Mucosa of gallbladder (tissue), 1 donor: ENCODE results near the gene DPP4. TPM values are rescaled to one million over a fixed set of nuclear protein-coding genes. Genes with fewer than 3 reads are reported as not detected.

Experiments used
- DNase-seq: peaks from one replicate; pipeline ENCODE4 v3.0.0-alpha.2; 2020; ENCODE audit warnings: low spot score
- total RNA-seq: library from RNA; stranded (reverse); gene quantifications from one replicate; pipeline ENCODE4 v1.2.1, GENCODE V29; 2021
- donor health status: DM: no; HTN: no; CAD: no.

DPP4 gene
- total RNA-seq = 28.1 TPM

DNA sequence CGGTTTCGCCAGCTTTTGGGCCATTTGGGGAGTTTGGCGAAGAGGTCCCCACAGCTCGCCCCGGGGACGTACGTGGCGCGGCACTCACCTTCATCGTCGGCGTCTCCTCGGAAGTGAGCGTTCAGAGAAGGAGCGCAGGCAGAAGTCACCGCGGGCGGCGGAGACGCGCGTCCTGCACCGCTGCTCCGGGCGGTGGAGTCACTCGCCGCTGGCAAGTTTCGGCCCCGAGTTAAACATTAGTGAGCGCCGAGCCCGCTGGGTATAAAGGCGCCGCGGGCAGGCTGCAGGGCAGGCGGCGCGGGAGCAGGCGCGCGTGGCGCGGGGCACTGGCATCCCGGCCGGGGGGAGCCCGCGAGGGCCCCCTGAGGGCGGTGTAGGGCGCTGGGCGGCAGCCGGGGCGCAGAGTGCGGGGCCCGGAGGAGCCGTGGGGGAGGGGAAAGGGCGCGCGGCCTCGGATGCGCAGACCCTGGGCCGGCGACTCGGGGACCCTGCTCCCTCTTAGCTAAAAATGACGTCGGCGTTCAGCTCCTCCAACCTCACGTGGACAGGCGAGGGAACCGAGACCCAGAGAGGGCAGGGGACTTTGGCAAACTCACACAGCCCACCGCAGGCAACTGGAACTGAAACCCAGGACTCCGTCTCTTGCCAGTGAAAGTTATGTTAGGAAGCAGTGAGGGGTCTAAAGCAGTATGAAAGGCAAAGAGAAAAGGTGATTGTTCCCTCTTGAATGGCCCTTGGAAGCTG is at the start of gene DPP4:
Gene DPP4 (minus strand): TSS at position 328 of the 744 bp plus-strand sequence. CDS start 234 bp downstream, at position 94.
- peak; percentile 70 for DNase-seq

DNA sequence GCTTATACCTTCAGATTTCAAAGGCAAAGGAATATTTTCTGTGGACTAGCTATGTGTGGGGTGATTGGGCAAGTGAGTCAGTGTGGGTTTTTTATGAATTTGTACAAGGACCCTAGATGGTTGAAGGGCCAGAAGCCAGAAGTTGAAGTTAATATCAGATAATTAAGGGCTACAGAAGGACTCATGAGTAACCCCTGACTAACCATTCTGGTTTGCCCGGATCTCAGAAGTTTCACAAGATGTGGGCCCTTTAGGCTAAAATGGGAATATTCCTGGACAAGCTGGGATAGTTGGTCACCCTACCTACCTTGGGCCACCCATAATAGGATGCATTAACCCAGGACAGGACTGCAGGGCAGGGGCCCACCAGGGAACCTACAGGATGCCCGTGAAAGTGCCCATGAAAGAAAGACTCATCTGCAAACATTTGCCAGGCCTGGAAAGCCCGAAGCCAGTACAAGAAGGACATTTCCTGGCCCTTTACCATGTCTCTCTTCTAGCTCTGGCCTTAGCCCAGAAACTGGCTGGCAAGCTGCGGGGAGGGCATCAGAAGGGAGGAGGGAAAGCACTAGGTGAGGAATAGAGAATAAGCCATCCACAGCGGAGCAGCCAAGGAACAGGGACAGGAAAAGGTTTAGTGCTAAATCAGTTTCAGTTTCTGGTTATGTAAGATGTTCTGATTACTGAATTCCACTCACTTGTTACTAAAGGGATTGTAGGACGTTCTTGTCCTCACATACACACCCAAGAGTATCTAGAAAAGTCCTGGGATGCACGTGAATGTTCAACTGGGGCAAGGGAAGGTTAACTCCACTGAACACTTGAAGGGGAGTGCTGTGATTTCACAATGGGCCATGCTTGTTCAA is 44.4 kb upstream of the DPP4 start:
- DNase-seq = no peak

DNA sequence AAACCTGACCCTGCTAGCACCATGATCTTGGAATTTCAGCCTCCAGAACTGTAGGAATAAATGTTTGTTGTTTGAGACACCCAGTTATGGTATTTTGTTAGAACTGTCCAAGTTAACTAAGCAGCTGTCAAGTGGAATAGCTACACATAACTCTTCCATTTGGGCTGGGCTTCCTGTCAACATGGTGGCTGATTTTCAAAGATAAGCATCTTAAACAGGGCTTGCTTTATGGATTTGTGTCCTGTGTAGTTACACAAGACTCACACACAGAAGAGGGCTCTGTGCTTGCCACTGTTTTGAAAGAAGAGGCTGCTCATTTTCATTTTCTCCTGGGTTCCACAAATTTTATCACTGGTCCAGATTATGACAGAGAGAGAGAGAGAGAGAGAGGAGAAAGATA is 42.3 kb upstream of the DPP4 start:
- DNase-seq = no peak

GRCh38 chr2:162115076-162115475 is 41.1 kb upstream of the DPP4 start:
- DNase-seq = no peak

DNA sequence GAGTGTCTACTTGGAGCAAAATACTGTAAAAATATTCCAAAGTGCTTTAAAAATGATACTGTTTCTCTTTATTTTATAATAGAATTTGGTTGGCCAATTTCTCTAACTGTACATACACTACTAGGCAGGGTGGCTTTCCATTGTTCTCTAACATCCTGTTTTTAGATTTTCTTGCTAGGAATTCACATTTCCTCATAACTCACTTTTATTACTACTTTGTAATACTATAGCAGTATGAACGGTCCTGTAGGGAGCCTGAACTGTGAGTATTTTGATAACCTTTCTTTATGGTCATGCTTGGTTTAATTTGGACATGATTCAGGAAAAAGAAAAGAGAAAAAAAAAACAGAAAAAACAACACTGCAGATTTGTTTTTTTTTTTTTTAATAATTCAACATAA is 40.3 kb upstream of the DPP4 start:
- DNase-seq = no peak

GRCh38 chr2:162113776-162114168 is 39.8 kb upstream of the DPP4 start:
- peak; percentile 21 for DNase-seq

DNA sequence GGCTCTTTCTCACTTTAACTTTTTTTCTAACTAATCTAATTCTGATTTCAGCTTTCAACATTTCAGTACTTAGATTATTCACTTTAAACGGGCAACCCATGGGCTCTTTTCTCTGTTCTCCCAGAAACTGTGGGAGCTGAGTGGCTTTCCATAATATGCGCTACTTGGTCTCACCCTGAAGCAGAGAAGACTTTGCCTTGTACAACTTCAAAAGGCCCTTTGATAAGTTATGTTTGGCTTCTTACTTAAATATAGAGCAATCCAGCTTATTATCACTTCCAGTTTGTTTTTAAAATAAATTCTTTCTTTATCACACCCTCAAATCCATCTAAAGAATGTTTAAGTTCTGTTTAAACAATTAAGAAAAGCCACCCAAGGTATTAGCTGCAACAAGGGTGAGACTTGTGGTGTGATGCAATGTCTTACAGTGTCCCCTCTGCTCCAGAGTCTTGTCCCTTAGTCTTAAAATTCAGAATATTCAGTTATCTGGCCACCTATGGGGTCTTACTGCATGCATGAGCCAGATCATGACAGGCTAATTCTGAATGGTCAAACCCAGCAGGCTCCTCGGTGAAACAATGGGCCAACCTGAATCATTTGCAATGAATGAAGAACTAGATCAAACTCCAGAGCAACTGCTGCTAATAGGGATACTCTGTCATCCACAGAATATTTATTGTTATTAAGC is 39.2 kb upstream of the DPP4 start:
- DNase-seq = no peak

DNA sequence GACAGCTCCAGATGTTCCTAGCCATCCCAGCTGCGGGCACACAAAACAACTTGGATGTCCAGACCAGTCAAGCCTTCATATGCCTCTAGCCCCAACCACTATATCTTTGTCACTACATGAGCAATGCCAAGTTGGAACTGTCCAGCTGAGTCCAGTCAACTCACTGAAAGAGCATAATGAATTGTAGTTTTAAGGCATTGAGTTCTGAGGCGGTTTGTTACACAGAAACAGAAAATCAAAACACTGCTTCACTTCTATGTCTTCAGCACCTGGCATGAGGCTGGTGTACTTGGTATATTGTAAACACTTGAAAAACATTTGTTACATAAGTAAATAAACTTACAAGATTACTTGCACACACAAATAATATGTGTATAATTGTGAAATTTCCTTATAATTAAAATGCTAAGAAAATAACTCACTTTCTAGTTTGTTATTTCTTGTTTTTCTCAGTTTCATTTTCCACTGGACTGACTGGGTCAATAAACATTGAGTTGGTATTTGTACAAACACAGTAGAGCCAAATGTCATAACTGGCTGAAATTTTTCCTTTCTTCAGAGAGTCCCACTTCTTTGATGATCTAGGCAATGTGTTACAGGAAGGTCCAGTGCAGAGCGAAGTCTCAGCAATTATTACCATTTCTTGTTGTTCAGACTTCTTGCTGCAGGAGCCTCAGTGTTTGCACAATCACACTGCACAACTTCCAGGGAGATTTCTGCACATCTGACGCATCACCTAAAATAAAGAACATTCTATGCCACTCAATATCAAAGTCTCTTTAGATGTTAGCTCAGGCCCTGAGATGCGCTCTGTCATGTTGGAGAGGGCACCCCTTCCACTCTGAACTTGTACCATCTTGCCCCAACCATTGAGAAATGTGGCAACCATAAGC is 38.2 kb upstream of the DPP4 start:
- no peak for DNase-seq

GRCh38 chr2:162107361-162107901 is 33.4 kb upstream of the DPP4 start:
- no peak for DNase-seq

GRCh38 chr2:162106746-162107145 is 32.7 kb upstream of the DPP4 start:
- DNase-seq = no peak

DNA sequence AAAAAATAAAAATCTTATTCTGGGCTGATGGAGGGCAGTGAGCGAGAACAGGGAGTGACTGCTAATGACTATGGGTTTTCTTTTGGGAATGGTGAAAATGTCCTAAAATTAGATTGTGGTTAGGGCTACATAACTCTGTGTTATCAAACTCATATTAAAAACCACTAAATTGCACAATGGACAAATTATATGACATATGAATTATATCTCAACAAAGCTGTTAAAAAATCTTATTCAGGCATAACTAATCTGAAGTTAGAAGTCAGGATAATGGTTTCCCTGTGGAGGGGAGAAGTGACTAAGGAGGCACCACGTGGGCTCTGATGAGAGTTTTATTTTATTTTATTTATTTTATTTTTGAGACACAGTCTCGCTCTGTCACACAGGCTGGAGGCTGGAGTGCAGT is 32.1 kb upstream of the DPP4 start:
- no peak for DNase-seq

DNA sequence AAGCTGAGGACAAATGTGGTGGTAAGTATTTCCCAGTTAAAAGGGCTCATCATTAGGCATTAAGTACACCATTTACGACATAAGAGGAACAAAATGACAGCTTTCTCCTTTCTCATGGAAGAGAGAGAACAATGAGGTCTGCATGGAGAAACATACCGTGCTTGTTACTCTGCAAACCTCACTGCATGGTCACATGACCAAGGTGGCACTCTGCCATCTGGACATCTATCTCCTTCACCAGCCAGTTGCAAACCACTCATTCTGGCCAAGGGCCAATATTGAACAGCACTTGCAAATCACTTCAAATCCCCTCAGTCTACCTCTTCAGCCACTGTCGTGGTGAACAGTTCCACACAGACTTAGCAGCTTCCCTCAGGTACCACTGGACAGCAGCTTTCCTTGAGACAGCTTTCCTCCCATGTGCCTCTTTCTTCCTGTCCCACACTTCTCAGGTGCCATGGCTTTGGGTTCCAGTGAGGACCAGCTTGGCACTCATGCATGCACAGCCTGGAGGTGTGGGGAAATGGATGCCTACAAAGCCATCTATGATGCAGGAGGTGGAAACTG is 29.5 kb upstream of the DPP4 start:
- DNase-seq = peak; percentile 45

- no peak for DNase-seq
These were observed 26.6 kb upstream of the DPP4 start for GRCh38 chr2:162100579-162100978.

DNA sequence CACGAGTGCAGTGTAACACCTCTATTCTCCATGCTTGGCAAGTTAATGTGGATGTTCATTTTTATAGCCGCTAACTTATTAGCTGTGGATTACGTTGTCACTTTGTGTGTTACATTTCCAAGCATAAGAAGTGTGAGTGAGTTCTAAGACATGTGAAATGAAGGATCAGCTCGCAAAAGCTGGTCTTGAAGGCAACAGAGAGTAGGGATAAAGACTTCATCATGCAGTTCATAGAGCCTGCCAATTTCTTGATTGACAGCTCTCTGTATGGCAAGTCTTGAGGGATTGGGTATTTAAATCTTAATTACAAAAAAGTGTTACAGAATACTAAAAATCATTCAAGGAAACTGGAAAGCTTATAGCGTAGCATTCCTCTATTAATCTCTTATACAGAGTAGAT is 25.8 kb upstream of the DPP4 start:
- no peak for DNase-seq

- no peak for DNase-seq
These were observed 18.9 kb upstream of the DPP4 start for GRCh38 chr2:162092658-162093556.

DNA sequence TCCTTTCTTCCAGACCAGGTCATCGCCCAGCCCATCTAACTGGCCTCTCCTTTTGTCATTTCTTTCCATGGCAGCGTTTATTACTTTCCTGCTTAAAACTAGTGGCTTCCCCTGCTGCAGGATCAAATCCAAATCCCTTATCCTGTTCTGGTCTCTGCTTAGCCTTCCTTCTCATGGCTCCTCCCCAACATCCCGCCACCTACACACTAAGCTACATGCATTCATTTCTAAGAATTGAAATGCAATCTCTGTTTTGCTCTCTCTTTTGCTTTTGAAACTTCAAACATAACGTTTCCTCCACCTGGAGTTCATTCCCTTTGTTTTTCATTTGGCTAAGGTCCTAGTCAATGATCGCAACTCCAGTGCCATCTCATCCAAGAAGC is 18.0 kb upstream of the DPP4 start:
- DNase-seq = no peak

- peak; percentile 28 for DNase-seq
These were observed 17.5 kb upstream of the DPP4 start for GRCh38 chr2:162091325-162092007.

DNA sequence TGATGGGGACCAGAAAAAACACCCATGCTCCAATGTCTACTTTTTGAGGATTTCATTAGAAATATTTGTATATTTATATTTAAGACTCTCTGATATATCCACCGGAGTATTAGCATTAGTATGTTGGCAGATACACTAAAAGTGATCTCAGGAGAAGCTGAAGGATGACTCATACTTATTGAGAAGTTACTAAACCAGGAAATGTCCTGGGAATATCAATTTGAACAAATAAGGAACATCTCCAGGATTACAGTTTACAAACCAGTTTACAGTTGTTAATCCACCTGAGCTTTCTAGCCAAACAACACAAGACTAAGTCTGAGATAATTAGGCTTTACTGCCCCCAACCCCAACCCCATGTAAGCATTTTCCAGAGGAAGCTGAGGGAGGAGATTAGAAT is 16.1 kb upstream of the DPP4 start:
- DNase-seq = no peak

DNA sequence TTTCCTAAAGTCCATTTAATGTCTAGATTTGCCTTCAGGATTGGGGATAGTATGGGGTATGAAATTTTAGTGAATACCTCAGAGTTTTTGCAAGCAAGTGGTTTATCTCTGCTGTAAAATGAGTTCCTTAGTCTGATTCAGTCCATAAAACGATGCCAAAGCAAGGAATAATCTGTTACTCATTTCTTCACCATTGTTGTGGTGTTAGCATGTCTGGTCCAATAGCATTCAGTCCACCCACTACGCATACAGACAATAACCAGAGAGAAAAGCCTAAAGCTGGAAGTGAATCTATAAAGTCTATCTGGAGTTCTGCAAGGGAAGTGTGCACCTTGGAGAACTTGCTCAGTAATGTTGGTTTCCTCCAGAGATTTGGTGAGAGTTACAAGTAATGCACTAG is 12.9 kb upstream of the DPP4 start:
- DNase-seq = no peak
